Mononuclear cell (primary cell): Measurements from ENCODE around the gene FLAD1. TPM values are rescaled to one million over a fixed set of nuclear protein-coding genes. Genes with fewer than 3 reads are reported as not detected.

Source experiments
- H3K27me3 ChIP-seq: 2 replicates; pipeline ENCODE4 v1.6.0; 2011; ENCODE audit warnings: low read length, control low read depth; ENCODE audit not compliant: insufficient read depth
- H3K4me1 ChIP-seq: 2 replicates; pipeline ENCODE4 v1.5.1; 2011; ENCODE audit warnings: mild to moderate bottlenecking, low read length, control low read depth; ENCODE audit not compliant: insufficient read depth
- H3K4me3 ChIP-seq: 2 replicates; pipeline ENCODE4 v1.5.1; 2011; ENCODE audit warnings: mild to moderate bottlenecking, low read length, moderate library complexity
- H3K9me3 ChIP-seq: 2 replicates; pipeline ENCODE4 v1.5.1; 2011; ENCODE audit warnings: low read depth, mild to moderate bottlenecking, control low read depth, low read length
- total RNA-seq: library from RNA; depleted of rRNA; stranded (reverse); fragments of >200 nt; gene quantifications from one replicate; pipeline ENCODE4 v1.2.3, GENCODE V29; 2012

Gene FLAD1
- total RNA-seq, 1 donor: 11.3 TPM

DNA sequence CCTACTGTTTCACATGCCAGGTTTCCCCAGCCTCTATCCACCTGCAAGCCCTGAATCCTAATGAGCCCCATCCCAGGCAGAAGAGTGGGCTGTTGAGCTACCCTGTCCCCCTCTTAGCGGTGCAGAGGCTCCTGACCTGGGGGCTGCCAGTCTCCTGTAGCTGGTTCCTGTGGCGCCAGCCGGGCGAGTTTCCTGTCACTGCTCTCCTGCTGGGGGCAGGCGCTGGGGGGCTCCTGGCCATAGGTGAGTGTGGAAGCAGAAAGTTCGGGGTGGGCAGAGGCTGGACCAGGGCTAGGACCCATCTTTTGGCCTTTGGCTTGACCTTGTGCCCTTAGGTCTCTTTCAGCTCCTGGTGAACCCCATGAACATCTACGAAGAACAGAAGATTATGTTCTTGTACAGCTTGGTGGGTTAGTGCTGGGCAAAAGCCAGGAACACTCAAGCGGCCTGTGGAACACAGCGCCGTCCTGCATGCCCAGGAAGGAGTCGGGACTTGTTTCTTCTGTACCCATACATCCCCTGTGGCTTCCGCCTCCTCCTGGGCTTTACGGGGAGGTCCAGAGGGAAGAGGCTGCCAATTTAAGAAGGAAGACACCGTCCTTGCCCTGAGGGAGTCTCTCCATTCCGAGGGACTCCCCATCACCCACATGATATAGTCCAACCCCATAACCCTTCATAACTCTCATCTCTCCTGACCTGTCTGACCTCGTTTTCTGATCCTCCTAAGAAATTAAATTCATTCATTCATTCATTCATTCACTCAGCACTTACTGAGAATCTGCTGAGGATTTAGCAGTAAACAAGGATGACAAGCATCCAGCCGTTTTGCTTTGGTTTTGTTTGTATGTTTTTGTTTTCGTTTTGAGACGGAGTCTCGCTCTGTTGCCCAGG, 51.4 kb downstream of the FLAD1 start:
- H3K4me3 ChIP-seq: no peak overlapping the region
- H3K27me3 ChIP-seq: no peaks in the 10 kb centered on the region
- H3K4me1 ChIP-seq: peaks cover 23% of the 10 kb centered on the region
- no peaks in the 10 kb centered on the region for H3K9me3 ChIP-seq

- Histone ChIP-seq H3K9me3 (no peaks in the 10 kb centered on the region), H3K4me1 (peaks cover 23% of the 10 kb centered on the region), H3K27me3 (no peaks in the 10 kb centered on the region), H3K4me3 (no peak overlapping the region)
Observed at GRCh38 chr1:155035936-155036335, 52.8 kb downstream of the FLAD1 start.

DNA sequence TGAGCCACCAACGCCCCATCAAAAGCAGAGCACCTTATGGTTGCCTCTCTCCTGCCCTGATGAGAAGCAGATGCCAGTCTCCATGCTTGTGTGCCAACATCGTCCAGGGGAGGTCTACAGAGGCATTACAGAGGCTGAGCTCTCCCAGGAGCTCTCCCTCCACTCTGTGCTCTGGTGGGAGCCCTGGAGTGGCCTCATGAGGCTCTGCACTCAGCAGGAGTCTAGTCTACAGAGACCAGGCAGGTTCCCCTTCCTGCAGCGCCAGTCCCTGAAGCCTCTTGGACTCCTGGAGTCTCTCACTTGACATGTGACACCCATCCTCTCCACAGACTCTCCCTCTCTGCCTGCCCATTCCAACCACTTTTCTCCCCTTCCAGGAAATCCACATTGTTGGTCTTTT, 53.9 kb downstream of the FLAD1 start:
- no peaks in the 10 kb centered on the region for H3K9me3 ChIP-seq
- H3K4me3 ChIP-seq: no peak overlapping the region
- no peaks in the 10 kb centered on the region for H3K27me3 ChIP-seq
- H3K4me1 ChIP-seq: peaks cover 23% of the 10 kb centered on the region

- H3K9me3 ChIP-seq: no peaks in the 10 kb centered on the region
- H3K4me1 ChIP-seq: peaks cover 23% of the 10 kb centered on the region
- no peak overlapping the region for H3K4me3 ChIP-seq
- no peaks in the 10 kb centered on the region for H3K27me3 ChIP-seq
Observed at GRCh38 chr1:155037851-155038441, 54.8 kb downstream of the FLAD1 start.

- Histone ChIP-seq H3K4me3 (no peak overlapping the region), H3K9me3 (no peaks in the 10 kb centered on the region), H3K4me1 (peaks cover 23% of the 10 kb centered on the region), H3K27me3 (no peaks in the 10 kb centered on the region)
Observed at GRCh38 chr1:155038602-155039307, 55.6 kb downstream of the FLAD1 start.

- Histone ChIP-seq H3K4me1 (peaks cover 23% of the 10 kb centered on the region), H3K4me3 (no peak overlapping the region), H3K9me3 (no peaks in the 10 kb centered on the region), H3K27me3 (no peaks in the 10 kb centered on the region)
Observed at GRCh38 chr1:155039308-155039669, 56.1 kb downstream of the FLAD1 start.

DNA sequence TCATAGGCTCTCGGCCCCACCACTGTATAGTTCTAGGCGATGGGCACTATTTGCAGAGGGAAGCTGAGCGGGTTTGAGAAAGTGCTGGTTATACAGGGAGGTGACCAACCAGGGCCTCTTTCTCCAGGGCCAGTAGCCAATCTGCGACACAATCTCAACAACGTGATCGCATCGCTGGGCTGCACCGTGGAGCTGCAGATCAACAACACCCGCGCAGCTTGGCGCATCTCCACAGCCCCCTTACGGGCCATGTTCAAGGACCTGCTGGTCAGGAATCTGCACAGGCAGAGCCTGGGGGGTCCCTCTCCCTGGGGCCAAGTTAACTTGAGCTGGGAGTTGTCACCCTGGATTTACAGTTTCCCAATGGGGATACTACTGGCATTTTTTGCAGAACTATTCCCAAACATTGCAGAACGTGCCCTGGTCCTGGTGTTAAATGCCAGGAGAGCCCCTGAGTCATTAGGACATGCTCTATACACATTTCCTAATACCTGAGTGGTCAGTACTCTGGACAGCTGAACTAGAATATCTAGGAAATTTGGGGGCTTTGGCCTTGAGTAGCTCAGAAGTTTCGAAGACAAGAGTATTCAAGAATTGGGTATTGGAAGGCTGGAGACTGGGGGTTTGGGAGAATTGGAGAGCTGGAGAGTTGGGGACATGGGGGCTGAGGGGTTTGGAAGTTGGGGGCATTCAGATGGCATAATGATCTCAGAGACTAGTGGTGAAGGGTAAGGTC, 57.4 kb downstream of the FLAD1 start:
- H3K27me3 ChIP-seq: no peaks in the 10 kb centered on the region
- peaks cover 25% of the 10 kb centered on the region for H3K4me1 ChIP-seq
- no peaks in the 10 kb centered on the region for H3K9me3 ChIP-seq
- no peak overlapping the region for H3K4me3 ChIP-seq

Other genes starting within 250 kb of the FLAD1 start
- 0.21 TPM for gene KCNN3, start 113.1 kb upstream of the FLAD1 start, total RNA-seq
- gene PMVK, start 46.6 kb upstream of the FLAD1 start, total RNA-seq: 2.1 TPM
- gene PBXIP1, start 27.2 kb upstream of the FLAD1 start, total RNA-seq: 125 TPM
- gene PYGO2, start 21.6 kb upstream of the FLAD1 start, total RNA-seq: 13.4 TPM
- 22.2 TPM for gene SHC1, start 12.6 kb upstream of the FLAD1 start, total RNA-seq
- 5.9 TPM for gene CKS1B, start 8.7 kb upstream of the FLAD1 start, total RNA-seq
- 0.63 TPM for gene LENEP, start 10.2 kb downstream of the FLAD1 start, total RNA-seq
- gene ZBTB7B, start 19.5 kb downstream of the FLAD1 start, total RNA-seq: 39.6 TPM
- 0.10 TPM for gene DCST2, start 50.4 kb downstream of the FLAD1 start, total RNA-seq
- gene DCST1, start 50.5 kb downstream of the FLAD1 start, total RNA-seq: 0.21 TPM
- 25.1 TPM for gene ADAM15, start 68.0 kb downstream of the FLAD1 start, total RNA-seq
- gene EFNA4, start 80.4 kb downstream of the FLAD1 start, total RNA-seq: 2.4 TPM
- gene EFNA3, start 95.5 kb downstream of the FLAD1 start, total RNA-seq: 0.21 TPM
- 0.84 TPM for gene EFNA1, start 144.5 kb downstream of the FLAD1 start, total RNA-seq
- 22.4 TPM for gene SLC50A1, start 152.5 kb downstream of the FLAD1 start, total RNA-seq
- gene DPM3, start 157.2 kb downstream of the FLAD1 start, total RNA-seq: 14.0 TPM
- gene KRTCAP2, start 190.0 kb downstream of the FLAD1 start, total RNA-seq: 62.0 TPM
- 0.52 TPM for gene TRIM46, start 190.5 kb downstream of the FLAD1 start, total RNA-seq
- 8.0 TPM for gene THBS3, start 224.6 kb downstream of the FLAD1 start, total RNA-seq
- gene MTX1, start 225.4 kb downstream of the FLAD1 start, total RNA-seq: 16.1 TPM